ENCODE data around the gene ANXA3. TPM values are rescaled to one million over a fixed set of nuclear protein-coding genes. Genes with fewer than 3 reads are reported as not detected.

ANXA3 gene
- total RNA-seq, 2 donors from 2014 or later = 13.8 to 20.0 TPM

- intact Hi-C loops (cut with DNase I) = no loop called here
- DNase-seq (ENCODE audit: low spot score) = no peak
These were observed 102.1 kb downstream of the ANXA3 start for GRCh38 chr4:78653655-78654054.

GRCh38 chr4:78654807-78655206 is 103.2 kb downstream of the ANXA3 start:
- DNase-seq (ENCODE audit: low spot score) = no peak
- intact Hi-C loops (cut with DNase I) = no loop called here

GRCh38 chr4:78656968-78657445 is 105.4 kb downstream of the ANXA3 start:
- no peak for DNase-seq (ENCODE audit: low spot score)
- intact Hi-C loops (cut with DNase I) = no loop called here

- no peak for DNase-seq (ENCODE audit: low spot score)
- intact Hi-C loops (cut with DNase I) = no loop called here
These were observed 107.7 kb downstream of the ANXA3 start for GRCh38 chr4:78659264-78659663.

- intact Hi-C loops (cut with DNase I) = no loop called here
- DNase-seq (ENCODE audit: low spot score) = no peak
These were observed 108.1 kb downstream of the ANXA3 start for GRCh38 chr4:78659665-78660064.

Other genes starting within 250 kb of the ANXA3 start
- gene BMP2K, start 224.6 kb downstream of the ANXA3 start, total RNA-seq = 10 to 100 TPM; 43.7 to 46.2 TPM

Measured in posterior vena cava (tissue), 2 donors.